Measurements from ENCODE around the gene TSPAN14. TPM values are rescaled to one million over a fixed set of nuclear protein-coding genes. Genes with fewer than 3 reads are reported as not detected.
"Not testable (repeated sequence)": the region's sequence is repeated elsewhere in the genome, so short reads cannot be mapped to it uniquely, and the experiment has no call there.

The TSPAN14 gene
- polyA plus RNA-seq, 1 donor: 57.7 TPM

GRCh38 chr10:80472234-80473095, 18.4 kb downstream of the TSPAN14 start:
- no peak for DNase-seq

GRCh38 chr10:80473096-80473657, 19.1 kb downstream of the TSPAN14 start:
- DNase-seq: no peak

GRCh38 chr10:80473692-80474596, 19.8 kb downstream of the TSPAN14 start:
- DNase-seq: no peak

GRCh38 chr10:80474597-80474910, 20.4 kb downstream of the TSPAN14 start:
- no peak for DNase-seq

GRCh38 chr10:80474941-80475340, 20.8 kb downstream of the TSPAN14 start:
- DNase-seq: no peak

- DNase-seq: not testable (repeated sequence)
Measured at GRCh38 chr10:80475641-80476040, 21.5 kb downstream of the TSPAN14 start.

- no peak for DNase-seq
Measured at GRCh38 chr10:80476685-80477084, 22.6 kb downstream of the TSPAN14 start.

- no peak for DNase-seq
Measured at GRCh38 chr10:80477813-80478212, 23.7 kb downstream of the TSPAN14 start.

- DNase-seq: not testable (repeated sequence)
Measured at GRCh38 chr10:80480373-80480772, 26.3 kb downstream of the TSPAN14 start.

- DNase-seq: no peak
Measured at GRCh38 chr10:80480852-80481251, 26.7 kb downstream of the TSPAN14 start.

- DNase-seq: no peak
Measured at GRCh38 chr10:80484243-80484642, 30.1 kb downstream of the TSPAN14 start.

GRCh38 chr10:80484676-80485075, 30.6 kb downstream of the TSPAN14 start:
- no peak for DNase-seq

- DNase-seq: no peak
Measured at GRCh38 chr10:80485076-80485945, 31.2 kb downstream of the TSPAN14 start.

- DNase-seq: no peak
Measured at GRCh38 chr10:80485946-80486764, 32.0 kb downstream of the TSPAN14 start.

- DNase-seq: no peak
Measured at GRCh38 chr10:80486785-80487420, 32.8 kb downstream of the TSPAN14 start.

GRCh38 chr10:80487421-80487785, 33.3 kb downstream of the TSPAN14 start:
- DNase-seq: no peak

- DNase-seq: no peak
Measured at GRCh38 chr10:80487791-80488538, 33.9 kb downstream of the TSPAN14 start.

- no peak for DNase-seq
Measured at GRCh38 chr10:80488539-80489066, 34.5 kb downstream of the TSPAN14 start.

GRCh38 chr10:80489371-80490112, 35.4 kb downstream of the TSPAN14 start:
- no peak for DNase-seq
